ENCODE results near the gene MAB21L2.

The MAB21L2 gene

GRCh38 chr4:150574678-150575077 is 7.3 kb upstream of the MAB21L2 start:
- Histone ChIP-seq H3K27me3 (replicated peaks; ENCODE audit: insufficient read depth, low read length) (no peaks in the 10 kb centered on the region), H3K36me3 (replicated peaks; ENCODE audit: insufficient read depth, low read length) (no peaks in the 10 kb centered on the region), H4K20me1 (ENCODE audit: insufficient read depth, low read length) (no peaks in the 10 kb centered on the region), H3F3A (ENCODE audit: insufficient read depth, low read length) (no peaks in the 10 kb centered on the region), H2AFZ (ENCODE audit: low read length) (no peak overlapping the region), H3K9me2 (replicated peaks; ENCODE audit: insufficient read depth, low read length) (no peaks in the 10 kb centered on the region), H3K9ac (ENCODE audit: low read length) (no peak overlapping the region), H3K4me3 (ENCODE audit: low read length) (no peak overlapping the region), H3K27ac (ENCODE audit: low read length) (no peak overlapping the region), H3K4me2 (ENCODE audit: low read depth, low read length) (no peak overlapping the region), H3K79me2 (ENCODE audit: low read length) (no peaks in the 10 kb centered on the region), H3K4me1 (ENCODE audit: low read length) (no peaks in the 10 kb centered on the region), H3K9me3 (replicated peaks; ENCODE audit: insufficient read depth, low read length) (no peaks in the 10 kb centered on the region)
- no peak for DNase-seq
- no peak for TF ChIP-seq CTCF (IDR thresholded peaks at IDR 0.05; ENCODE audit: low read length)
- no peak for TF ChIP-seq EZH2 (optimal IDR thresholded peaks at IDR 0.05; ENCODE audit: low read depth, low read length)
- TF ChIP-seq EZH2phosphoT487 (IDR thresholded peaks at IDR 0.05; ENCODE audit: low read length): no peak

- no peak for DNase-seq
- Histone ChIP-seq H2AFZ (ENCODE audit: low read length) (no peak overlapping the region), H3K9me2 (replicated peaks; ENCODE audit: insufficient read depth, low read length) (no peaks in the 10 kb centered on the region), H3K9ac (ENCODE audit: low read length) (no peak overlapping the region), H3K27me3 (replicated peaks; ENCODE audit: insufficient read depth, low read length) (no peaks in the 10 kb centered on the region), H3K27ac (ENCODE audit: low read length) (no peak overlapping the region), H3K79me2 (ENCODE audit: low read length) (no peaks in the 10 kb centered on the region), H3F3A (ENCODE audit: insufficient read depth, low read length) (no peaks in the 10 kb centered on the region), H3K4me3 (ENCODE audit: low read length) (no peak overlapping the region), H4K20me1 (ENCODE audit: insufficient read depth, low read length) (no peaks in the 10 kb centered on the region), H3K9me3 (replicated peaks; ENCODE audit: insufficient read depth, low read length) (no peaks in the 10 kb centered on the region), H3K36me3 (replicated peaks; ENCODE audit: insufficient read depth, low read length) (no peaks in the 10 kb centered on the region), H3K4me1 (ENCODE audit: low read length) (no peaks in the 10 kb centered on the region), H3K4me2 (ENCODE audit: low read depth, low read length) (no peak overlapping the region)
- TF ChIP-seq CTCF (IDR thresholded peaks at IDR 0.05; ENCODE audit: low read length) (no peak), EZH2phosphoT487 (IDR thresholded peaks at IDR 0.05; ENCODE audit: low read length) (no peak), EZH2 (optimal IDR thresholded peaks at IDR 0.05; ENCODE audit: low read depth, low read length) (no peak)
Measured at GRCh38 chr4:150577796-150578195, 4.2 kb upstream of the MAB21L2 start.

- Histone ChIP-seq H3K9me3 (replicated peaks; ENCODE audit: insufficient read depth, low read length) (no peaks in the 10 kb centered on the region), H4K20me1 (ENCODE audit: insufficient read depth, low read length) (no peaks in the 10 kb centered on the region), H3K9ac (ENCODE audit: low read length) (no peak overlapping the region), H3K79me2 (ENCODE audit: low read length) (no peaks in the 10 kb centered on the region), H3K36me3 (replicated peaks; ENCODE audit: insufficient read depth, low read length) (no peaks in the 10 kb centered on the region), H3K4me2 (ENCODE audit: low read depth, low read length) (no peak overlapping the region), H3K9me2 (replicated peaks; ENCODE audit: insufficient read depth, low read length) (no peaks in the 10 kb centered on the region), H3F3A (ENCODE audit: insufficient read depth, low read length) (no peaks in the 10 kb centered on the region), H3K4me1 (ENCODE audit: low read length) (no peaks in the 10 kb centered on the region), H3K27me3 (replicated peaks; ENCODE audit: insufficient read depth, low read length) (no peaks in the 10 kb centered on the region), H2AFZ (ENCODE audit: low read length) (no peak overlapping the region), H3K4me3 (ENCODE audit: low read length) (no peak overlapping the region), H3K27ac (ENCODE audit: low read length) (no peak overlapping the region)
- TF ChIP-seq EZH2phosphoT487 (IDR thresholded peaks at IDR 0.05; ENCODE audit: low read length) (no peak), EZH2 (optimal IDR thresholded peaks at IDR 0.05; ENCODE audit: low read depth, low read length) (no peak), CTCF (IDR thresholded peaks at IDR 0.05; ENCODE audit: low read length) (no peak)
- DNase-seq: no peak
Measured at GRCh38 chr4:150578745-150579501, 3.0 kb upstream of the MAB21L2 start.

Data from MM.1S (cell line).